DND-41 (cell line): ENCODE results near the gene GPRC5A.

Experiments
- ATAC-seq: fragments of 200-7000 bp; cut with Tn5 transposase; 3 replicates; pipeline ENCODE4 v1.9.1; 2021; ENCODE audit warnings: low read depth; ENCODE audit not compliant: insufficient read depth
- DNase-seq: peaks from one replicate; pipeline ENCODE4 v3.0.0-alpha.2; 2020
- H2AFZ ChIP-seq: 2 replicates; pipeline ENCODE4 v1.6.0; 2012; ENCODE audit warnings: low read depth, low read length
- H3K27ac ChIP-seq: 2 replicates; pipeline ENCODE4 v1.5.1; 2012; ENCODE audit warnings: low read length, inconsistent platforms
- H3K27me3 ChIP-seq: fragments of 200-600 bp; sonication (generic); 2 replicates; pipeline ENCODE4 v1.6.0; 2012; ENCODE audit warnings: low read length, mild to moderate bottlenecking, inconsistent platforms; ENCODE audit not compliant: insufficient read depth, poor library complexity
- H3K36me3 ChIP-seq: 2 replicates; pipeline ENCODE4 v1.5.1; 2012; ENCODE audit warnings: low read length, inconsistent platforms; ENCODE audit not compliant: insufficient read depth
- H3K4me1 ChIP-seq: 2 replicates; pipeline ENCODE4 v1.5.1; 2012; ENCODE audit warnings: mild to moderate bottlenecking, low read length; ENCODE audit not compliant: insufficient read depth
- H3K4me2 ChIP-seq: 2 replicates; pipeline ENCODE4 v1.6.0; 2012; ENCODE audit warnings: mild to moderate bottlenecking, moderate library complexity, low read length, inconsistent platforms; ENCODE audit not compliant: insufficient read depth
- H3K4me3 ChIP-seq, 2 experiments: fragments of 200-600 bp in 1 of 2; shearing (Covaris generic) in 1 of 2; 2 replicates each; pipeline ENCODE4 v1.5.1; 2012 to 2016; ENCODE audit warnings: inconsistent platforms in 2 of 2, low read length in 2 of 2, mild to moderate bottlenecking in 2 of 2, low read depth in 1 of 2, moderate library complexity in 1 of 2
- H3K79me2 ChIP-seq: 2 replicates; pipeline ENCODE4 v1.6.0; 2012; ENCODE audit warnings: low read length, inconsistent platforms; ENCODE audit not compliant: insufficient read depth
- H3K9ac ChIP-seq: 2 replicates; pipeline ENCODE4 v1.6.0; 2012; ENCODE audit warnings: low read depth, mild to moderate bottlenecking, inconsistent platforms, low read length, moderate library complexity
- H3K9me3 ChIP-seq: 2 replicates; pipeline ENCODE4 v1.5.1; 2012; ENCODE audit warnings: low read length, moderate library complexity, mild to moderate bottlenecking, inconsistent platforms; ENCODE audit not compliant: insufficient read depth, severe bottlenecking
- H4K20me1 ChIP-seq: 2 replicates; pipeline ENCODE4 v1.6.0; 2012; ENCODE audit warnings: low read length; ENCODE audit not compliant: insufficient read depth
- EZH2 ChIP-seq: IDR thresholded peaks from 3 replicates; pipeline ENCODE4 v1.6.1; 2012; ENCODE audit warnings: borderline replicate concordance, low read depth, mild to moderate bottlenecking, moderate library complexity, low read length, inconsistent platforms; ENCODE audit not compliant: severe bottlenecking
- TF ChIP-seq, protein P1 (sequence below): IDR thresholded peaks from 2 replicates; pipeline ENCODE4 v1.5.1; 2012; ENCODE audit warnings: borderline replicate concordance, low read length, moderate library complexity, mild to moderate bottlenecking; ENCODE audit not compliant: poor library complexity, severe bottlenecking; ENCODE audit errors: extremely low read depth

GPRC5A gene

DNA sequence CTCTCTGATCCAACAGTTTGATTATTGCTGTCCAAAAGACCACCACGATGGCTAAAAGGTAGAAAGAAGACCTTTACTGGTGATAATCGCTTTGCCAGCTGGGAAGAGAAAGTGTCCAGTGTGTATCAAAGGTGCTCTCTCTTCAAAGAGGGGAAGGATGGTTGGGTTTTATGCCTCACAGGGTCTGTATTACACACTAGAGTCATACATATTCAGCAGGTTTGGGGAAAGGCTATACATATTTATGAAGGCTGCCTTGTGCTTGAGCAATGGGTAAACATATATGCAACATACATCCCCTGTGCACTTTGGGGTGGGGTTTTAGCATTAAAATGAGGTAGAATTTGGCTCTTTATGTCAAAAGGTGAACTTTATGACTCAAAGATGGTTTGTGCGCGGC is 42.4 kb downstream of the GPRC5A start:
- Histone ChIP-seq H3K79me2 (no peaks in the 10 kb centered on the region), H3K9ac (no peak overlapping the region), H3K4me2 (no peak overlapping the region), H3K4me3 (no peak overlapping the region), H3K27ac (no peak overlapping the region), H3K27me3 (no peaks in the 10 kb centered on the region), H3K36me3 (no peaks in the 10 kb centered on the region), H4K20me1 (no peaks in the 10 kb centered on the region), H2AFZ (no peak overlapping the region), H3K9me3 (no peaks in the 10 kb centered on the region), H3K4me1 (no peaks in the 10 kb centered on the region)
- DNase-seq = no peak
- ATAC-seq = no peak
- TF ChIP-seq EZH2 = no peak
- TF ChIP-seq, protein P1, sequence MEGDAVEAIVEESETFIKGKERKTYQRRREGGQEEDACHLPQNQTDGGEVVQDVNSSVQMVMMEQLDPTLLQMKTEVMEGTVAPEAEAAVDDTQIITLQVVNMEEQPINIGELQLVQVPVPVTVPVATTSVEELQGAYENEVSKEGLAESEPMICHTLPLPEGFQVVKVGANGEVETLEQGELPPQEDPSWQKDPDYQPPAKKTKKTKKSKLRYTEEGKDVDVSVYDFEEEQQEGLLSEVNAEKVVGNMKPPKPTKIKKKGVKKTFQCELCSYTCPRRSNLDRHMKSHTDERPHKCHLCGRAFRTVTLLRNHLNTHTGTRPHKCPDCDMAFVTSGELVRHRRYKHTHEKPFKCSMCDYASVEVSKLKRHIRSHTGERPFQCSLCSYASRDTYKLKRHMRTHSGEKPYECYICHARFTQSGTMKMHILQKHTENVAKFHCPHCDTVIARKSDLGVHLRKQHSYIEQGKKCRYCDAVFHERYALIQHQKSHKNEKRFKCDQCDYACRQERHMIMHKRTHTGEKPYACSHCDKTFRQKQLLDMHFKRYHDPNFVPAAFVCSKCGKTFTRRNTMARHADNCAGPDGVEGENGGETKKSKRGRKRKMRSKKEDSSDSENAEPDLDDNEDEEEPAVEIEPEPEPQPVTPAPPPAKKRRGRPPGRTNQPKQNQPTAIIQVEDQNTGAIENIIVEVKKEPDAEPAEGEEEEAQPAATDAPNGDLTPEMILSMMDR = no peak

DNA sequence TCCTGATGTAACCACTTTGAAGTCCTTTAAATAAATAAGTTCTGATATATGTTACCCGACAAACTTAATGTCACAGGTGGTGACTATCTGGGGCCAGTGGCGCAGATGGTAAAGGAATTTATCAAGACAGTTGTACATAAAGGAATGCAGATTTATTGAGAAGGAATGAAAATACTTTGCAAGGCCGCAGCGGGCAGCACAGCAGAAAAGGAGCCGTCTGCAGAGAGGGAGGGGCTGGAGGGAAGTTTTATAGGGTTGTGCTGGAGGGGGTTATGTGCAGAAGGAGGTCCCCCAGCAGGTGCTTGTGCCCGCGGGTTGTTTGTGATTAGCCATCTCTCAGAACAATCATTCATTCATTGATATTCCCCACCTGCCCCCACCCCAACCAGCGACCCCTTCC is 43.2 kb downstream of the GPRC5A start:
- no peaks in the 10 kb centered on the region for H3K36me3 ChIP-seq
- ATAC-seq = no peak
- H3K9me3 ChIP-seq = no peaks in the 10 kb centered on the region

DNA sequence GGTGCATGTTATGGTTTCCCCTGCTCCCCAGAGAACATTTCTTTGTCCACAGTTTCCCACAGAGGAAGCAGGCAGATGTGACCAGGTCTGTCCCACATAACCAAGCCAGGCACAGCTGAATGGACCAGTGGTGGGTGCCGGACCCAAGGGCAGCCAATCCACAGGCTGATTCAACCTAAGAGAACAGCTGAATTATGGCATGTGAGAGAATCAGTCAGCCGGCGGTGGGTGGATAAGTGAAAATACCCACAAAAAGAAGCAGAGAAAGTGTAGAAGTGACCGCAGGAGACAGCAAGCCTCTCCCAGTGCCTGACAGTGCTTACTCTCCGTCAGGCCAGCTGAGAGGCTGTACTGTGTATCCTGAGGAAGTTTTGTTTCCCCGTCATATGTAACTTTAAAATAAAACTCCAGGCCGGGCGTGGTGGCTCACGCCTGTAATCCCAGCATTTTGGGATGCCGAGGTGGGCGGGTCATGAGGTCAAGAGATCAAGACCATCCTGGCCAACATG is 45.7 kb downstream of the GPRC5A start:
- H3K9me3 ChIP-seq = no peaks in the 10 kb centered on the region
- no peaks in the 10 kb centered on the region for H3K79me2 ChIP-seq
- no peak overlapping the region for H3K27ac ChIP-seq
- H3K4me1 ChIP-seq = no peaks in the 10 kb centered on the region
- H4K20me1 ChIP-seq = no peaks in the 10 kb centered on the region
- H3K4me2 ChIP-seq = no peak overlapping the region
- H3K4me3 ChIP-seq = no peak overlapping the region
- DNase-seq (no peak), ATAC-seq (no peak)
- H3K9ac ChIP-seq = no peak overlapping the region
- H3K36me3 ChIP-seq = no peaks in the 10 kb centered on the region
- H2AFZ ChIP-seq = no peak overlapping the region
- H3K27me3 ChIP-seq = peaks cover 6% of the 10 kb centered on the region
- no peak for TF ChIP-seq EZH2
- TF ChIP-seq, protein P1 = no peak

More for the DNA sequence above, 43.2 kb downstream of the GPRC5A start:
- Histone ChIP-seq H3K79me2 (no peaks in the 10 kb centered on the region), H2AFZ (no peak overlapping the region), H3K4me2 (no peak overlapping the region), H4K20me1 (no peaks in the 10 kb centered on the region), H3K4me1 (no peaks in the 10 kb centered on the region), H3K27ac (no peak overlapping the region), H3K27me3 (peaks cover 4% of the 10 kb centered on the region), H3K9ac (no peak overlapping the region), H3K4me3 (no peak overlapping the region)
- no peak for DNase-seq
- TF ChIP-seq, protein P1 = no peak
- TF ChIP-seq EZH2 = no peak

DNA sequence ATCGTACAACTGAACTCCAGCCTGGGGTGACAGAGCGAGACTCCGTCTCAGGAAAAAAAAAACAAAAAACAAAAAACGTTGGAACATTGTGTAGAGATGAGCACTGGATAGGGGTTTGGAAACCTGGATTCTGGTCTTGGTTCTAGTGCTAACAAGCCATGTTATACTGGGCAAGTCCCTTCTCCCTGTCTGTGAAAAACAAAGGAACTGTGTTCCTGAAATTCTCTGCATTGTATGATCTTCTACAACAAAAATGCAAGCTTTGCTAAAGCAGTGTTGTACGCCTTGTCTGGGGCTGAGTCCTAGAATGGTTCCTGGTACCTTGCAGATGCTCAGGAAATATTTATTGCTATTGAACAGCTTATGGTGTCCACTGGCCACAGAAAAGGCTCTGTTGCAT is 47.2 kb downstream of the GPRC5A start:
- H3K27ac ChIP-seq = no peak overlapping the region
- no peak overlapping the region for H3K4me2 ChIP-seq
- no peak overlapping the region for H2AFZ ChIP-seq
- no peaks in the 10 kb centered on the region for H3K9me3 ChIP-seq
- H3K27me3 ChIP-seq = peaks cover 6% of the 10 kb centered on the region
- H3K36me3 ChIP-seq = no peaks in the 10 kb centered on the region
- no peaks in the 10 kb centered on the region for H3K4me1 ChIP-seq
- no peaks in the 10 kb centered on the region for H3K79me2 ChIP-seq
- no peak overlapping the region for H3K9ac ChIP-seq
- DNase-seq = no peak
- no peak for TF ChIP-seq EZH2
- TF ChIP-seq, protein P1 = no peak
- no peaks in the 10 kb centered on the region for H4K20me1 ChIP-seq
- no peak overlapping the region for H3K4me3 ChIP-seq
- no peak for ATAC-seq
